Middle frontal gyrus (tissue), 1 donor: ENCODE results near the gene CCND3.
A peak's percentile ranks its signal among the peaks of the same experiment; 100 is the strongest.

Experiments
- DNase-seq: peaks from one replicate; pipeline ENCODE4 v3.0.0-alpha.2; 2015; ENCODE audit warnings: low spot score; ENCODE audit errors: extremely low spot score

The CCND3 gene

DNA sequence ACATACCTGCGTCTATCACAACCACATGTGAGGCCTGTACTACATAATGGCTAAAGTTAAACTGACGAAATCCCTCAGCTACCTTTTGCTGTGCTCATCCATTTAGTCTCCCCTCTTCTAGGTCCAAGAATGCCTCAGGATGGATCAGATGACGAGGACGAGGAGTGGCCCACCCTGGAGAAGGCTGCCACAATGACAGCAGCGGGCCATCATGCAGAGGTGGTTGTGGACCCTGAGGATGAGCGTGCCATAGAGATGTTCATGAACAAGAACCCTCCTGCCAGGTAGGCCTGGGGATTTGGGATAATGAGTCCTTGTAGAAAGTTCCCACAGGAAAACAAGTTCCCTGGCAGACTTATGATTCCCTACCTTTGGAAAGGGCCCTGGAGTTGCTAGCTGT lies 14.4 kb downstream of the CCND3 start:
- no peak for DNase-seq

DNA sequence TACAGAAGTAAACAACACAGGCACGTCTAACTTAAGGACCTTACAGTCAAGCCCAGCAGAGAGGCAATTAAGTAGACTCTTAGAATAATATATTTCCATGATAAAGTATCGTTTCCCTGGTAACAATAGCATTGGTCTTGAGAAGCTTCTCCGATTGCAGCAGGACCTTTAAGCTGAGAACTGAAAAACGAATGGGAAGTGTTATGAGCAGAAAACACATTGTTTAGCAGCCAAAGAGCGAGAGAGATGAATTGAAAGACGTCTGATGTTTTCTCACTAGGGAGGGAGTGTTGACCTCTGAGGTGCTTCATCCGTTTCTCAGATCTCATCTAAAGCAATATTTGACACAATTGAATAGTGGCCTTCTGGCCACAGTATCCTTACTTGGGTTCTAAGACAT lies 19.5 kb downstream of the CCND3 start:
- no peak for DNase-seq

DNA sequence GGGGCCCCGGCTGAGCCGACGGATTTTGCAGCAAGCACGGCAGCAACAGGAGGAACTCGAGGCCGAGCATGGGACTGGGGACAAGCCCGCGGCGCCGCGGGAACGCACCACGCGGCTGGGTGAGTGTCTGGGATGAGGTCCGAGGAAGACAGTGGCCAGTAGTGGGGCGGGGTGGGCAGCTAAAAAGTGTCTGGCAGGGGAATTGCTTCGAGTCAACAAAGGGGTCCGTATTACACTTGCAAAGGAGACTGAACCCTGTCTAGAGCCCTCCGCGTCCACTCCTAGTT lies 20.0 kb downstream of the CCND3 start:
- no peak for DNase-seq

DNA sequence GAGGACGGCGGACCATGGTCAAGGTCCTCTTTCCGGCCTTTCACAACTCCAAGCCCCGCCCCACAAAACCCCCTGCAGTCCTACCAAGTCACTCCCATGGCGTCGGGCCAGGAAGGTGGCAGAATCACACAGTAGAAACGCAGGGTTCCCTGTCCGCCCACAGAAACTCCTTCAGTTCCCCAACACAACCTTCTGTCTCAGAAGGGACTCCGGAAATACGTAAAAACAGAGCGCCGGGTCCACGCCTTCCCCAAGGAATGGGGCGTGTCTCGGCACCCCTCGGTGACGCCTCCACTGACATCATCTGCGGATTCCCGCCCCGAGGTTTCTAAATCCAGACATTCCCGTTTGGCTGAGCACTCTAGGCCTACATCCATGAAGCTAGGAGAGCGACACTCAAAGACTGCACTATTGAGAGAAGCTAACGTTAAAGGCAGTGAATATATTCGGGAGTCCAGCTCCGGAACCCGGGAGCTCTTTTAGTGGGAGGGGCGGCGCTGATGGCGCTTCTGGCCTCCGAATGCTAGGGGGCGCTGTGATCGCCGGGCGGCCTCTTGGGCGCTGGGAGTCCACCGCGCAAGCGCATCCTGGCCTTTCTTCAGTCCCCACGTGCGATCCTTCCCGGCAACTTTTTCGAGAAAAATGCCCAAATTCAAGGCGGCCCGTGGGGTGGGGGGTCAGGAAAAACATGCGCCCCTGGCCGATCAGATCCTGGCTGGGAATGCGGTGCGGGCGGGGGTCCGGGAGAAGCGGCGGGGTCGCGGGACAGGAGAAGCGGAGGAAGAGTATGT lies 20.5 kb downstream of the CCND3 start, which contains the start of the genes BYSL and MED20:
TSS of gene BYSL (plus strand) at position 579 of the 791 bp plus-strand sequence. CDS start at position 643, 64 bp downstream.
TSS of gene MED20 (minus strand) at position 219 of the 791 bp plus-strand sequence. CDS start at position 98, 121 bp downstream.
- peak; percentile 93 for DNase-seq

DNA sequence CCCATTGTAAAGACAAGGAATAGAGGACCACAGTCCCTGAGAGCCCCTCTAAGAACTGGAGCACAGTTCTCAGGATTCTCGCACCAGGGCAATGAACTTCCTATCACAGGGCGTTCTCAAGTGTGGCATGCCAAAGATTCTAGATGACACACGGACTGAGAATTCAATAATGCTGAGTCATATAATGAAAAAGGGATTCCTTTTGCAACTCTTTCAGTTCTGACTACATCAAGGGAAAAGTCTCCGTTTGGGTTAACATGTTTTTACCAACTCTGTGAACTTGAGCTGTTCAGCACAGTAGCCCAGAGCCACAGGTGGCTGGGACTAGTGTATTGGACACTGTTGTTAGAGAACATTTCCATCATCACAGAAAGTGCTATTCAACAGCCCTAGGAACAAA lies 24.1 kb downstream of the CCND3 start:
- DNase-seq, result no peak

DNA sequence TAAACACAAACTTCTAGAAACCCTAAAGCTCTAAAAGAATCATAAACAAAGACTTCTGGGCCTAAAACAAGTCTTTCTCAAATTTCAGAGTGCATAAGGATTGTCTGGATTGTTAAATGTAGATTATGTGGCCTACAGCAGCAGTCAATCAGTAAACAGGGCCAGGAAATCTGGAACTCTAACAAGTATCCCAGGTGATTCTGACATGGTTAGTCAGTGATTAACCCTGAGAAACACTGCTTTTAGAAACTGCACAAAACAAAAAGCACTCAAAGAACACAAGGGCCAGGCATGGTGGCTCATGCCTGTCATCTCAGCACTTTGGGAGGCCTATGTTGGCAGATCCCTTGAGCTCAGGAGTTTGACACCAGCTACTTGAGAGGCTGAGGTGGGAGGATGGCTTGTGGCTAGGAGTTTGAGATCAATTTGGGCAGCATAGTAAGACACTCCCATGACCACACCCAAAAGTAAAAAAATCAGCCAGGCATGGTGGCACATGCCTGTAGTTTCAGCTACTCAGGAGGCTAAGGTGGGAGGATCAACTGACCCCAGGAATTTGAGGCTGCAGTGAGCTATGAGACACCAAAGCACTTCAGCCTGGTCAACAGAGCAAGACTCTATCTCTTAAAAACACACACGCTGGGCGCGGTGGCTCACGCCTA lies 26.6 kb downstream of the CCND3 start:
- DNase-seq, result no peak

DNA sequence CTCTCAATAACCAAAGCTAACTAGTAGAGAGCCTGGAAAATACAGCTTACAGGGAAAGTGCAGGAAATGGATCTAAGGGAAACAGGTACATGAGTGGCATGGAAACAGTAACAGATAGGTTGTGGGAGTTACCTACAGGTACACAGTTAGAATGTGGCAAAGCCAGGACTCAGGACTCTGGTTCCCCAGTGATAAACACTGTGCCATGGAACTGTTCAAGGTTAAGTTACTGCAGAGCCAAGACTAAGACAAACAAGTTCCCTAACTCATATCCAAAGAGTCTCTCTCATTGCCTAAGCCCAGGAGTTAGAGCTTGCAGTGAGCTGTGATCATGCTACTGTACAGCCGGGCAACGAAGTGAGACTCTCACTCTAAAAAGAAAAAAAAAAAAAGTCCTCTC lies 27.3 kb downstream of the CCND3 start:
- DNase-seq, result no peak

DNA sequence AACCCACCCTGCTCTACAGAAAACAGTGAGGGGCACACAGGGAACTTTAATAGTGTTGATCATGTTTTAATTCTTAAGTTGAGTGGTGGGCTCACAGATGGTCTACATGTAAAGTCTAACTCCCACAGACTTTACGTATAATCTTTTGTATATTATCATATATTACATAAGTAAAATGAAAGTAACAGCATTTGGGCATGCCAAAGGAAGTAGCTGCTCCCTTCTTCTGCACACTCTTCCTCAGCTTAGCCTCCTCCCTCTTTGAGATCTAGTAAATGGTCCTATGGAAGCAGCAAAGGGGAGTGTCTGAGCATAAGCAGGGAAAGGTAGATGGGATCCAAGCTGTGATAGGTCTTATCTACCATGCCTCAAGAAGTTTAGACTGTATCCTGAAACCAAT lies 31.9 kb downstream of the CCND3 start:
- DNase-seq, result no peak

DNA sequence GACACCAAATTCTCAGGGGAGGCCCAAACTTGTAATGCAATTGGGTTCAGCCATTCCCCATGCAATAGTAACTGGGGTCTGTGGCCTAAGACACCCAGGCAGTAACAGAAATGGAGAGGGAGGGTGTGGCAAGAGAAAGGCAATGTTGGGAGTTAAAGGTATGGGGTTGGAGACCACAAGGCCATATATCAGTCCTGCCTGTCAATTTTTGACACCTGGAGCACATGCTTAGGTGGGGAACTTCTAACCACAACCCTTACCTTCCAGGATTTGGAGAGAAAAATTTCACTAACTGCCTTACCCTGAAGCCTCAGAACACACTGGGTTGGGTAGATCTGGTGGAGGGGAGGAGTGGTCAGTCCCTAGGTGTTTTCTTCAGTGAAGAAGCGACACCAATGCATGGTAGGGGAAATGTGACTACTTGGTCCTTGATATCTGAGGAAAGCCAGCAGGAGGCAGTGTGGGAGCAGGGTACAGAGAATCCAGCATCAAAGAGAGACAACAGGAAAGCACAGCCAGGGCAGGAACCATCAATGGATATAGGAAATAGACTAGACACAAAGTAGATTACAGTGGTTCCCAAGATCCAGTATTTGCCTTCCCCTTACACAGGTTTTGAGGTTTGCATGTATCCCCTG lies 39.6 kb downstream of the CCND3 start:
- DNase-seq, result no peak

DNA sequence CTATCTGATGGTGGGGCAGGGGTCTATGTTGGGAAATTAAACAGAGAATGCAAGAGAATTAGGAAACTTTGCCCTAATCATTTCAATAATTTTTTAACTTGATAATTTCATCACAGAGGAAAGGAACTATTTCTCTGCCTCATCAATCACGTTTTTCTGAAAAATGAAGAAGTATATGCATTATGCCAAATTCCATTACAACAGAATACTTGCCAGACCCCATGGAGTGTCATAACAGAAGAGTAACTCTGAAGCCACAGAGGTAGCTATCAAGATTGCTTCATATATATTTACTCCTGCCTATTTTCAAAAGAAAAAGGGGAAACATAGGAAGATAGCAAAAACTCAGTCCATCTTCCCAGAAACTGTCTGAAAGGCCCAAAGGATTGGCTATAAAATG lies 40.7 kb downstream of the CCND3 start:
- DNase-seq, result no peak

DNA sequence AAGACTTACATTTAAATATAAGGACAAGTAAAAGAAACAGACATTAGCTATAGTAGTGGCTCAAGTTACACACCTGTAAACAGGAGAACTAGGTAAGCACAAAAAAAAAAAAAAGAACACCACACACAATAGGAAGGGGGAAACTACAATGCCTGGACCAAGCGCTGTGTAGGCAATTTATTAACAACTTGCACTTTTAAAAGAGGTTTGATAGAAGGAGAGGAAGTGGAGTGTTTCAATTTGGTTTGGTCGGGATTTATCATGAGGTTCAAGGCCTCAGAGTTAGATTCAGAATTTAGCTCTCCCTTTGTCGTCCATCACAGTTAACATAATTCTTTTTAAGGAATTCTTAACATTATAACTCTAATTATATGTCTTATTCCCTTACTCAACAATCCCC lies 45.3 kb downstream of the CCND3 start:
- DNase-seq, result no peak

DNA sequence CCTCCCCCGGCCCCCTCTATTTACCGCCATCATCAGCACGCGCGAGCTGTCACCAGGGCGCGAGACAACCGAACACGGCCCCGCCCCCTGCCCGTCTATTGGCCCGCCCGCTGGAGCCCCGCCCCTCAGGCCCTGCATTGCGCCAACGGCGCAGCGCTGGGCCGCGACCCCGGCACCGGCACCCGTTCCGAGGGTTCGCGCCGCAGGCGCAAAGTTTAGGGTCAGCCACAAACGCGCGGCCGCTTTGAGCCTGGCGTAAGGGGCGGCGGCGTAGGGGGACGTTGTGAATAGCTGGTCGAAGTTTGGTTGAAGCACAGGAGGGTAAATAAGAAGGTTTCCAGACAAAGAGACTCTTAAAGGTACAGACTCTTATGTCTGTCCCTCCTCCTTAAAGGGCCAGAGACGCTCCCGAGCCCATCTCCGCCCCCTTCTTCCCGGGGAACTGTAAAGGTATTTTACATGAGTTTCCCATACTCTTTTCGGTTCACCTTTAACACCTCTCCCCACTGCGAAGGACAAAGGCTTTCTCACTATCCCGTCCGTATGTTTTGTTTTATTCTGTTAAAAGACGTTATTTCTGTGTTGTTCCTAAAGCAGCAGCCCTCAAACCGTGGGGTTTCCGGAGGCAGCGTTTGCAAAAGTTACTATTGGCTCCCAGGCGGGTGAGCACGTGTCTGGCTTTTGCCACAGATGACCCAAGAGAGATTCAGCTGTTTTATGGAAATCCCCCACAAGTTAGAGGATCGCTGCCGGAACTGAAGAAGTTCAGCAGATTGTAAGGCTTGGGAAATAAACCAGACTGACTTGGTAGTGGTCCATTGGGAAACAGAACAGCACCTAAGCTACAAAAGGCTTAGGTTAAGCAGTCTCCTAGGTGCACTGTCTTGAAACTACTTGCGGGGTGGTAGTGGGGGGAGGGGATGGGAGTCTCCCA lies 46.0 kb downstream of the CCND3 start, which contains the start of gene USP49:
TSS of gene USP49 (minus strand) at position 76 of the 934 bp plus-strand sequence. CDS start 88,392 bp downstream, outside the sequence.
- peak; percentile 71 for DNase-seq

DNA sequence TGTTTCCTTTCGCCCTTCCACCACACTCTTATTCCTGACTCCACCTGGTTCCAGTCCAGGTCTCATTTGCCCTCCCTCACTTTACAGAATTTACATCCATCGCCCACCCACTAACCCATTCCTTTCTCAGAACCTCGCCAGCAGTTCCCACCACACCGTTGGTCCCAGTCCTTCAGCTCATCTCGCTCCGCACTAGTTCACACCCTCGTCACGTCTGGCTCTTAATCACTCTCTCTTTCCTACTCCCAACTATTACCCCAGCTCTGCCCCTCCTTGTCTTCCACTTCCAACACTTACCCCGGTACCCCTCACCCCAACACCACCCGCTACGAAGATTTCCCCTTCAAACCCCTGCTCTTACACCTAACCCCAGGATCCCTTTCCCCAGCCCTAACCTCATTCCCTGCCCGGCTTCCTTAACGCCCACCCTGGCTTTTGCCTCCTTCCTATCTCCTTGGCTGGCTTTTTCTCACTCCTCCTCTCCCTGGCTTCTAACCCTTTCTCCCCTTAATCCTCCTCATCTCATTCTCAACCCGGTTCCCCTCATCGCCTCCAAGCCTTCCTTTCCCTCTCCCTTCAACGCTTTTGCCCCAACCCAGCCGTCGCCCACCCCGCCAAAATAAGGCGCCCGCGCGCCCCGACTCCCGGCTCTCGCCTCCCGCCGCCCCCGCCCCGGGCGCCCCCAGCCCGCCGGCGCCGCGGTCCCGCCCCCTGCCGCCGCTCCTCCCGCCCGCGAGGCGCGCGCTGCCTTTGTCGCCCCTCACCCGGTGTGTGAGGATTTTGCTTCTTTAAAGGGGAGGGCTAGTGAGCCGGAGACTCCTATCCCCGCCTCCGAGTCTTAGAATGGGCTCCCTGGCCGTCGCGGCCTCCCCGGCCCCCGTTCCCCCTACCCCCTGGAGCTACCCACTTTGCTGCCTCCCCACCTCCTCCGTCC lies 47.0 kb downstream of the CCND3 start:
- no peak for DNase-seq

DNA sequence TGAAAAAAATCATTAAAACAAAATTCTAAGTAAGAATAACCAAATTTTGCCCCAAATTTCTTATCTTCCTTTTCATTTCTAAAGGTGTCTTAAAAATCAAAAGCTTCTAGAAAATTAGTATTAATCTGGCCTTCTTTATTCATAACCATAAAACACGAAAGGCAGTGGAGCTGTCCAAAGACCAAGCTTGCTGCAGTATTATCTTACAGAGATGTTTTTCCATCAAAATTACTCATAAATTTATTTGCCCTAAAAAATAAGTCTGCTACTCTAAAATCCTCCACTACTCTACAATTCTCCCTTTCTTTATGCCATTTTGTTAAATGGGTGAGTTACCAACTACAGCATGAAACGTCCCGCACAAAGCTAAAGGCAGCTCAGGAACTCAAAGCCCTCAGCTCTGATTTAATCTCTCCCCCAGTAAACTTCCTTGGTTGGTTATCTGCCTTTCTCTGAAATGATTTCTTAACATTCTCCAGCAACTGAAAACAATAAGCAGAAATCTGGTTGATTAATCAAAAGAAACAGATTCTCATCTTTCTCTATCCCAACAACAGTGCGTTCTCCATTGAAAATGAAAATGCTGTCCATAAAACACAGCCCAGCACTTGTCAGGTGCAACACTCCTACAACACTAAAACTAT lies 48.6 kb downstream of the CCND3 start:
- no peak for DNase-seq

DNA sequence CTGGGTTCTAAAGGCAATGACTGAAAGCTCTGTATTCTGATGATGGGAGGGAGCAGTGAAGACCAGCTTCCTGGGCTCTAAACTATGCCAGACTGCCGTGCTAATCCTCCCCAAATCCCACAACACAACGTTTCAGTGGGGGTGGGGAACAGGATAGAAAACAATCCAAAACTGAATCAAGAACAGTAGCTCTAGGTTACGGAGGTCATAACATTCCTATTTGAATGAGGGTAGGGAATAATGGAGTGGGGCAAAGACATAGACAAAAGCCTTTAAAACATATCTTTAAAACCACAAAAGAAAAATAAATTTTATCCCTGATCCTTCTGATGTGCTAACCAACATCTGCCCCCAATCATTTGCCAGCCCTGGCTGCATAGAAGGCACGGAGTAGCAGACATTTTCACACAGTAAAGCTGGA lies 54.3 kb downstream of the CCND3 start:
- DNase-seq, result no peak

DNA sequence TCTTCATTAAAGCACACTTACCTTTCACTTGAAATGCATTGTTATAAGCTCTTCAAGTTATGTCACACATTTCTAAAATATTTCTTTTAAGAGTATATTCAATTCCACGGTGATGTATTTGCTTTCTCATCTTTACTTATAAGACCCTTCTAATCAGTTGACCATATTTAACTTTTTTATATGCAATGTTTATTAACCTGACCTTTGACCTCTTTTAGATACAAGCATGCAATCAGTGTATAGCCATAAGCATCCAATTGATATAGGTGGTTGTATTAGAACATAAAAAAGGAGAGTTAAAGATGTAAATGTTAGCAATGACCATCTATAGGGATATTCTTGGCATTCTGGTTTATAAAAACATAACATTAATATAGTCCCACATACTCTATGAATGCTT lies 55.7 kb downstream of the CCND3 start:
- no peak for DNase-seq

DNA sequence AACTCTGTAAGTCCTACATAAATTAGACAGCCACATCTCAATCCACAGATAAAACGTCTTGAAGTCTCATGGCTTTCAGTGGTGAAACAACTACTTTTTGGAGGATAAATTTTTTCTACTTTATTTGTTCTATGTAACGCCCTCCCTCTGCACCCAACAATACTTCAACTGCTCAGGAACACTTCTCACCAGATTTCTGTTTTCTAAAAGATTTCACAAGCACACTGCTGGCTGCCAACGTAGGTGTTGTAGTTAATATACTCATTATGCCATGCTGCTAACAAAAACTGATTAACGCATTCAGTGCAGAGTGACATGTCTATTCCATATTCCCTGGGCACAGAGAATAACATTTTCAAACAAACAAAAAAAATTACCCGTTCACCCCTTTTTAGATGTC lies 56.7 kb downstream of the CCND3 start:
- no peak for DNase-seq
